NCI-H1048 (cell line): ENCODE data around the gene ATP5ME.
"Not testable (repeated sequence)": the region's sequence is repeated elsewhere in the genome, so short reads cannot be mapped to it uniquely, and the experiment has no call there.

ENCODE experiments used
- DNase-seq: peaks from one replicate; lab custom pipeline; 2025; lab: John Stamatoyannopoulos, UW

The ATP5ME gene

DNA sequence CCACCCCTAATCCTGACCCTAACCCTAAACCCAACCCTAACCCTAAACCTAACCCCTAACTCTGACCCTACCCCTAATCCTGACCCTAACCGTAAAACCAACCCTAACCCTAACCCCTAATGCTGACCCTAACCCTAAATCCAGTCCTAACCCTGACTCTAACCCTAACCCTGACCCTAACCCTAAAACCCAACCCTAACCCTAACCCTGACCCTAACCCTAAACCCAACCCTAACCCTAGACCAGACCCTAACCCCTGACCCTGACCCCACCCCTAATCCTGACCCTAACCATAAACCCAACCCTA lies 30.8 kb upstream of the ATP5ME start:
- no peak for DNase-seq

DNA sequence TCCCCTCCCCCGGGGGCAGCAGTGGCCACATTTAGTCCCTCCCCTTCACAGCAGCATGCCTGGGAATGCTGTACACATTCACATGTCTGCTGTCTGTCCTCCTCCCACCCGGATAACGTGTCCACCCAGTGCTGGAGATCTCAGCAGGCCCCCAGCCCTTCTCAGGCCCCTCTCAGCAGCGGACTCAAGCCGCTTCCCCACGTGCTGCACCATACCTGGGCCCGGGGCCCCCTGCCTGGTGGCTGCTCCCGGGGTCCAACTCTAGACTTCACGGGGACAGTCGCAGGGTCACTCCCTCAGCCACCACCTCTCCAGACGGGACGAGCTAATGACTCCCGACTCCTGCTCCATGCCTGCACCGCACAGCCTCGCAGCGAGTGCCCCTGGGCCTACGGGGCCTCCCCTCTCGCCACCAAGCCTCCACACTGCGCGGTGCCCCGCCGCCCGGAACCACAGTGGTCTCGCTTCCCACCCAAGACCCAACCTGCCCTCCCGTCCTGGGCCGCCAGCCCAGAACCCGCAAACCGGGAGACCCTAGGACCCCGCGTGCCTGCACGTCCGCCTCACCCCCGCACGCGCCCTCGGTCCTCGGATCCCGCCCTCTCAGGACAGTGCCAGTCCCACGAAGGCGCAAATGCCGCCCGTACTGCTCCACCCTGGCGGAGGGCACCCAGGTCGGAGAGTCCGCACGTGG lies 30.3 kb upstream of the ATP5ME start:
- no peak for DNase-seq

DNA sequence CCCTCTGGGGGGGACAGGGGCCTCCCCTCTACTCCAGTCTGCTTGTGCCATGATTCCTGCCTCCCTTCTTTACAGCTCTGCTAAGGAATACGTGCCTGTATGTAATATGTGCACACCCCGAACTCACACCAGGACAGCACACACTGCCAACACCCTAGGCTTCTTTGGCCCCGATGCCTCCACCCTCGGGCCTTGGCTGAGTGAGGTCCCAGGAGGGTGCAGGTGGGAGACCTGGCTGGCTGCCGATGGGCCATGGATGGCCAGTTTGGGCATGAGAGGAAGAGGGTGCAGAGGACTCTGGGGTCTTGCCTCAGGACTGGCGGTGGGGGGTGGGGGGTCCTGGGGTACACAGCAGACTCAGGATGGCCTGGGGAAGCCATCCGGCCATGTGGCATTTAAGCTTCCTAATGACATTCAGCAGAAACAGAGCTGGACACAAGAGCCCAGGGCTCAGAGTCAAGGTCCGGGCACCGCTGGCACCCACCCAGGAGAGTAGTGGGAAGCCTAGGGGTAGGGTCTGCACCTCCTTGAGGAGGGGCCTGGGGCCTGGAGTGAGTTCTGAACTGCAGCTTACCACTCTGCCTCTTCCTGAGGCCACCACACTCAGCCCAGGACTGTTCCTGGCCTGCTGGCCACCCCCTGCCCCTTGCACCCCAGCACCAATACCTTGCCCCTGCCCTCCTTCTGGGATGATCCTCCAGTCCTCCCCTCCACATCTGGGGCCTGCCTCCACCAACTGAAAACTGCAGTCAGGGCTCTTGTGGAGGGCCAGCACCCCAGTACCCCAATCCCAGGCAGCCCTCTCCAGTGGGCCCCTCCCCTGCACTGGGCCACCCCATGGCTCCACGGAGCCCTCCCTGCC lies 29.5 kb upstream of the ATP5ME start:
- no peak for DNase-seq

DNA sequence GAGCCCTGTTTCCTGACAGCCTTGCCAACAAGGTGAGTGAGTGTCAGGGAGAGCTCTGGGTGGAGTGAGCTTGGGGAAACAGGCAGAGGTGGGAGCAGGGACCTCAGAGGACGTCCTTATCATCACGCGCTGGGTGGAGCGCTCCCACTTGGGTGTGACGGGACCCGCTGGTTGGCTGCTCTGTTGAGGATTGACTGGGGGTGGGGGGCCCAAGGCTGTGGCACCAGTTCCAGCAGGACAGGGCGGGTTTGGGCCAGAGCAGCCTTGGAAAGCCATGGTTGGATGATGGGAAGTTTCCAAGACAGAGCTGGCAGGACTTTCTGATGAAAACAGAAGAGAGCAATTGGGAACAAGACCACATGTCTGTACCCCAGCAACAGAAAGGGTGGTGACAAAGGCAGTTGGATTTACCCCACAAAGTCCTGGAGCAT lies 28.6 kb upstream of the ATP5ME start:
- no peak for DNase-seq

DNA sequence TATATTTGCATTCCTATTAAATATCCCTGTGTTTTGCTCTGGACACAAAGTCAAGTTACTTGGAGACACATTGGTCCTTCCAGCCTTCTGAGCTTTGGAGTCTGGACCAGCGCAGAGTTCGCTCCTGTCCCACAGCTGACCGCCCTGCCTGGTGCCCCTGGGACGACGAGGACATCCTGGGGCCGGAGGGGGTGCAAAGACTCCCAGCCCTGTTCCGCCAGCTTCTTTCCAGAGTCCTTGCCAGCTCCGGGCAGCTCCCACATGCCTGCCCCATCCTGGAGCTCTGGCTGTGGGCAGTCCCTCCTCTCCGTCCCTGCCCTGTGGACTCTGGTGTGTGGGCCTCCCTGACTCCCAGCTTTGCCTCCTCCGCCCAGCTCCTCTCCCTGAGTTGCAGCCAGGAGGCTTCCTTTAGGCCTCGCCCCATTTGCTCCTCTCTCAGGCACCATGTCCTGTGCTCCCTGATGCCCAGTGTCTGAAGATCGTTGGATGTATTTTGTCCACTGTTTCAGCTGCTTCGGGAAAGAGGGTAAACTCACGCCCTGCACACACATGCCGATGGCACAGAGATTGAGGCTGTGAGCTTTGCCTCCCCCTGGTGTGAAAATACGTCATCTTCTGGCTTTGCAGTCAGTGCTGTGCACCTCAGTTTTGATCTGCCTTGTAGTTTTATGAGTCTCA lies 26.6 kb upstream of the ATP5ME start:
- no peak for DNase-seq

DNA sequence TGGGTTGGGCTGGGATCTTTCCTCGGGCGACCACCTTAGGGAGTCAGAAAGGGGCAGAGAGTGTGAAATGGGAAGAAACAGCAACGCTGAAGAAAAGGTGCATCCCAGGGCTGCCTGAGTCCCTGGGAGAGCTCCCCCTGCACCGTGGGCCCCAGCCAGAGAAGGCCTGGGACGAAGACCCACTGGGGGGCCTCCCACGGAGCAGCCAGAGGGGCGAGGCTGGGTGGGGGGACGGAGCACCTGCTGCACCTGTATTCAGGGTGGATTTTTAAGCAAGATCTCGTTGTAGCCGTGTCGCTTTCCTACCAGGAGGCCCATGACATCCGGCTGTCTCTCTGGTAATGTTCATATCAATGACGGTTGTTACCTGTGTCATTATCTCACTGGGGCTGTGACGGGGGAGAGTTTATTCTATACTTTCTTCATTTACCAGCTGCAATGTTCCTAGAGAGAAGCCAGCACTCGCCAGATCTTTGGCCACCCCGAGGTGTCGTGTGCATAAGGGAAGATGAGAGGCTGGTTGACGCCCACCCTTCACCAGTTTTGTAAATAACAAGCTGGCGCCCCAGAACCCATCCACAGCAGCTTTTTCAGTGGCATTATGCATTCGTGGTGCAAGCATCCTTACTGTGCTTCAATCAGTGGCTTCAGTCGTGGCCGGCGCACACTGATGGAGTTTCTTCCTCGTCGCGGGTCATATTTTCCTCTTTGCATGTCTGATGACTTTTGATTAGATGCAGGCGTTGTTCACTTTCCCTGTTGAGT lies 25.9 kb upstream of the ATP5ME start:
- no peak for DNase-seq

DNA sequence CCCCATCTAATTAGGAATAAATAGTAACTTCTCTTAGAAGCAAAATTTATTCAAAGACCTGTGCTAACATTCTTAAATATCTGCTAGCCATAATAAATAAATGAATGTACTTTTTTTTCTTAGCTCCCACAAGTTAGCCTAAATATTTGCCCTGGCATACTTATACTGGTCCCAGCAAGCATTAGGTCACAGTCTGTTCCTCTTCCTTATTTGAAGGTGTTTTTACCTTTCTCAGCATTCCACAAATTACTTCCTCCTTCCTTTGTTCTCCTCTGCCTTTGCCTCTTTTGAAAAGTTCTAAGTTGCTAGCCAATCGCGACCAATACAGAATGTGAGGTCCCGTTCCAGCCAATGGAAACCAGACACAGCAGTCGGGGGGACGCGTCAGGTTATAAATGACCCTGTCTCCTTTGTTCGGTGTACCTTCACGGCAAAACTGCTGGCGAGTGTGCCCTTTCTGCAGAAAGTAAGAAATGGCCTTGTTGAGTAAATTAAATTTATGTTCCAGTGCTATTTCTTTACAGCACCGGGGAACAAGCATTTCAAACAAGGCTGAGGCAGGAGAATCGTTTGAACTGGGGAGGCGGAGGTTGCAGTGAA lies 20.4 kb upstream of the ATP5ME start:
- not testable (repeated sequence) for DNase-seq

DNA sequence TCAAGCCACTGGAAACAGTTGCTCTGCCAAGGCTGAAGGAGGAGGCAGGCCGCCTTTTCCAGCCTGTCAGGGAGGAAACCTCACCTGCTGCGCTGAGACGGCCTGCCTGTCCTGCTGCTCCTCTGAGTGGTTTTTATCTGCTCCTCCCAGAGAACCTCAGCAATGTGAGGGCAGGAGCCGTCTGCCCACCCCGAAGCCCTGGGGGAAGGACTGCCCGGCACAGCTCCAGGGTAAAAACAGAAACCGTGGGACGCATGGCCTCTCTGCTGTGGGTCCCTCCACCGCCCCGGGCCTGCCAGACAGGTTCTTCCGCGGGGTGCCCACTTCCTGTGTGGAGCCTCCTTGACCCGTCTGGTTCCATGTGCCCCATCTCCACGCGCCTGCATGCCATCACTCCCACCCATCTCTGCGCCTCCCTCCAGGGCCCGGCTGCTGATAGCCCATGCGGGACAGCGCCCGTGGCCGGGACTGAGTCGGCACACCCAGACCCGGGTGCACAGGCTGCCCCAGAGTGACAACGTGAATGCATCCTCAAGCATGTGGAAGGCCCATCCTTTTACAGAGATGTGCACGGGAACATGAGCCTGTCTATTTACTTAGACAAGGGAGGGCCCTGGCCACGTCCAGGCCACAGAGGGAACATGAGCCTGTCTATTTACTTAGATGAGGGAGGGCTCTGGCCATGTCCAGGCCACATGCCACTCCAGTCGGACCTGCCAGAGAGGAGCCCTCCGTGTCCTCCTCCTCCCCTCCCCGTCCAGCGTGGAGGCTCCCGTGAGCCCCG lies 18.9 kb upstream of the ATP5ME start:
- DNase-seq: no peak

DNA sequence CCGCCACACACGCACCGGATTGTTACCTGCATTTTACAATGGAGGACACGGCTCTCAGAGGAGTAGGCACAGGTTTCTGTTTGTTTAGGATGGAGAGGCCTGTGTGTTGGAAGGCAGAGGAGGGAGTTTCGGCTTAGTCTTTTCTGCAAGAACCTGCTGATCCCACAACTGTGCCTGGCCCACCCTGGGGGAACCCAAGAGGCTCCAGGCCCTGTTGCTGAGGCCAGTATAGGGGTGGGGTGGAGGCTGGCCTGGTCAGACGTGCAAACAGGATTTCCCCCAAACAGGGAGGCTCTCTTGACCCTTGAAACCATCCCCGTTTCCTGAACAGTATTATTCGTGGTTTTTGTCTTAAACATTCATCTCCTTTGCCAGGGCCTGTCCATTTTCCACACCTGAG lies 15.6 kb upstream of the ATP5ME start:
- no peak for DNase-seq

DNA sequence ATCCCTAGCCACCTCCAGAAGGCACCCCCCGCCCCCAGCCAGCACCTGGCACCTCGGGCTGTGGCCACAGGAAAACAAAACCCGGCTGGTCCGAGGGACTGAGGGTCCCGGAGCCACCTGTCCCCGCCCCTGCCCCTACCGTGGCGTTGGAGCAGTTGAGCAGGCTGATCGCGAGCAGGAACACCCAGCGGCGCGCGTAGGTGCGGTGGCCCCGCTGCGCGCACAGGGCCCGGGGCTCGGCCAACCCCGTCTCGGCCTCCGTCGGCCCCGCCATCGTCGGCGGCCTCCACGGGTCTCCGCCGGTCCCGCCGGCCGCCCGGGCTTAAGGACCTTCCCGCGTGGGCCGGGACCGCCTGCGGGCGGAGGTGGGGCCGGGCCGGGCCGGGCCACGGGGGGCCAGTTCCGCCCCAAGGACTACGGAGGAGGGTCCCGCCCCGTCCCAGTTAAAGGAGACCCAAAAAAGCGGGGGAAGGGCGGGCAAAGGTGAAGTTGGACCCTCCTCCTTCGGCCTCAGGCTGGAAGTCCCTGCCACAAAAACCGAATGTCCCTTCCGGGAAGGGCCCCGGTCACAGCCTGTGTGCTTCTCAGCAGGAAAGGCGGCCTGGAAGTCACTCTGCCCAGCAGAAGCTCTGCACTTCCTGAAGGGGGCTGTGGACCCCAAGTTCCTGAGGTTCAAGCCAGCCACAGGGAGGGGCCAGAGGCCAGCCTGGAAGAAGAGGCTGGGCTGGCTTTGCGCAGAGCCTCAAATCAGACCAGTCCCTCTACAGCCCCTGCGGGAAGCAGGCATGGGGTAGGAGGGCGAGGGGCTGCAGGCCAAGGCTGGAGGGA lies 15.0 kb upstream of the ATP5ME start, which contains the start of gene SLC49A3:
Gene SLC49A3, minus strand, starts transcription at position 298 of the 828 bp plus-strand sequence. Its CDS starts 24 bp downstream, at position 274.
- no peak for DNase-seq

DNA sequence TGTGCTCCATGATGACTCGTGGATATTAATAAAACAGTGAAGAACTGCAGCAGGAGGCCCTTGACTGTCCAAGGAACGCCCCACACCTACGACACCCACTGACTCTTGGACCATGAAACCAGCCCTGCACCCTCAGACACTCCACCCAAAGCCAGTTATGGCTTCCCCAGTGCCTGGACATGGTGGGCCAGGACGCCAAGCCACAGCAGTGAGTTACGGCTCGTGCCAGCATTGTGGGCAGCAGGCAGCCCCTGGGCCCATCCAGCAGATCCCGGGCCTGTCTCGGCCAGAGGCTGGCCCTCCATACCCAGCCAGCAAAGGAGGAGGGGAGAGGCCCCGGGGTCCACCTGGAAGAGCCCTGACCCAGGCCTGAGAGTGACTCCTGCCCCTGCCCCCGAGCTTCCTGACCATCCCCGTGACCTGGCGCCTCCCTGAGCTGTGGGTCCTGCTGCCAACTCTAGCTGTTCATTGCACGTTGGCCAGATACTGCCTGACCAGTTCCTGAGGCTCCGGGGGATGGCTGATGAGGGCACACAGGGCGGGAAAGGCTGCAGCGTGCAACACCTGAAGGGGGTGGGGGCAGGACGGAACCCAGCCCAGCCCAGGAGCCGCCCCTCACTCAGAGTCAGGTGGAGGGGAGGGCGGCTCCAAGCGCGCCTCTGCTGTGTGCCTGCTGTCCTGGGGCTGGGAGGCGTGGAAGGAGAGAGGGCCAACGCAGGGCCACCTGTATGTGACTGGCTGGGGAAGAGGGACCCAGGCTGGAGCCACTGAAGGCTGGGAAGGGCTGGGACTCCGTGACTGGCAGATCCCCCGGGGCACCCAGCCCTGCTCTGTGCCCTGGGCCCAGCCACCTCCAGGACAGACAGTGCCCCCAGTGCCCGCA lies 14.1 kb upstream of the ATP5ME start:
- no peak for DNase-seq

DNA sequence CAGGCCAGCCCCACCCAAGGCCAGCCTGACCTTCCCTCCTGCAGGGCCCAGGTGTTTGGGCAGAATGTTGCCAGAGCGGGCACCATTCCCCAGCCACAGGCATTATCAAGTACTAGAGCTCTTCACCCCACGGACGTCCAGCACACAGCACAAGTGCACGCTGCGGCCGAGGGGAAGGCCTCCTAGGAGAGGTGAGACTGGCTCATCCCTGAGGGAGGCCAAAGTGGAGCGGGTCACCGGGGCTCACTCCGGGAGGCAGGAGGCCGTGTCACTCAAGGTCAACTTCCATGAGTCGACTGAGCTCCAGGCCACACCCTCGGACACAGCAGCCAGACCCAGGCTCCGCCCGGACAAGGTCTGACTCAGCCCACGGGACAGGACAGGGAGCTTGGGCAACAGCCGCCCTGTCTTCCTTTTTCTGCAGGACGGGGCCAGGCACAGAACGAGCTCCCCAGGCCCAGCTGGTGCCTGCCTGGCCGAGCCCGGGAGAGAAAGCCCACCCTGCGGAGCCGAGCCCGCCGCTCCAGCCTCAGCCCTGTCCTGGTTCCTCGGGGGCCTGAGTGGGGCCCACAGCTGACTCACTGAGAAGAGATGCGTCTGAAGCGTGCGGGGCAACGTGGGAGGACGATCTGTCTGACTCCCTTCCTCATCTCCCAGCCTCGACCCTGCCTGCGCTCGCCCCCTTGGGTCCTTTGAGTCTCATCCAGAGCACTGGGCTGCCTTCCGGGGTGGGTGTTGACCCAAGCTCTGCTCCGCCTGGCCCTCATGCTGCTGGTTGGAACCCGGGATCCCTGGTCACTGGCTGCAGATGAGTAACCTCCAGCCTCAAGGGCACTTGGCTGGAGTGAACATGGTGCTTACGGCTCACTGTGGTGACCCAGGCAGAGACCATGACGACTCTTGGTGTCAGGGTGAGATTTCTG lies 13.2 kb upstream of the ATP5ME start:
- DNase-seq: no peak

DNA sequence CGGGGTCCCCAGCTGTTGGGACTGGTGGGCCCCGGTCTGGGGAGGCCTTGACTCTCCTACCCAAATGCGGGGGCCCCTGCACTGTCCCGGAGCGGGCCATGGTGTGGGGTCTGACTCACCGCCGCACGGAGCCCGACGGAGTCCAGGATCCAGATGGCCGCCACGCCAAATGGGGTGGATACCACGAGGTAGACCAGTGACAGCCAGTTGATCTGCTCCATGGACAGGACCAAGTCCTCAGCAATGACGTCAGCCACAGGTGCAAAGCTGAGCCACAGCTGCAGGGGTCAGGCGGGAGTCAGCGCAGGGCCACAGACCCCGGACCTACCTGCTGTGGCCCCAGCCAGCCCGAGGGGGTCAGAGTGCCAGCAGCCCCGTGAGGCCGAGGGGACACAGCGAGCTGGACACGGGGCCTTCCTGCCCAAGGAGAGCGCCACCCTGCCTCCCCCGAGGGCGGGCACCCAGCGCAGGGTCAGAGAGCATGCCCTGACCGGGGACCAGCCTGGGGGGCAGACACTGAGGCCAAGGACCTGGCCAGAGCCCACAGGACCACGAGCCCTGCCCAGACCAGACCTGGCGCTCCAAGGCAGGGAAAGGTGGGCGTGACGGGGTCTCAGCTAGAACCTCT lies 12.5 kb upstream of the ATP5ME start:
- no peak for DNase-seq

DNA sequence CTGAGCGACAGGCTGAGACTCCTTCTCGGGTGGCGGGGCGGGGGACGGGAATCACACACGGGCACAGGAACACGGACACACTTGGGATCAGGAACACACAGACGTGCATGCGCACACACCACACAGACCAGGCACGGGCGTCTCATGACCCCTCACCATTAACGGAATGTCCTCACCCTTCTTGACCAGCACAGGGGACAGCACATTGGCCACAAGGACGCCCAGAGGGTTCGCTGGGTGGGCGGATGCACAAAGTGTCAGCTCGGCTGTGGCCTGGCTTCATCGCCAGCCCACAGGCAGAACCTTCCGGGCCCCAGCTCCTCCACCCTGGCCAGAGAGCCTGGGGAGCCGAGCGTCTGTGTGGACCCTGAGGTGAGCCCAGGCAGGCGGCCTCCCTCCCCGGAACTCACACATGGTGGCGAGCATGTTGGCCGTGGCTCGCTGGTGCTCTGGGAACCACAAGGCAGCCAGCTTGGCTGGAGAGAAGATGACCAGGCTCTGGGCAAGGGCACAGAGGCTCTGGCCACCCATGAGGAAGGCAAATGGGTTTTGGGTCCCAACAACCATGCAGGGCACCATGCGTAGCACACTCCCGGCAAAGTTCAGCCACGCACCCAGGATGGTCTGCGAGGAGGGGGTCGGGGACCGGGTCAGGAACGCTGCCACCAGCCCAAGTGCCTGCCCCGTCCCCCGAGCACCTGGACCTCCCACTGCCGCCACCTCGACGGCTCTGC lies 11.8 kb upstream of the ATP5ME start:
- no peak for DNase-seq

DNA sequence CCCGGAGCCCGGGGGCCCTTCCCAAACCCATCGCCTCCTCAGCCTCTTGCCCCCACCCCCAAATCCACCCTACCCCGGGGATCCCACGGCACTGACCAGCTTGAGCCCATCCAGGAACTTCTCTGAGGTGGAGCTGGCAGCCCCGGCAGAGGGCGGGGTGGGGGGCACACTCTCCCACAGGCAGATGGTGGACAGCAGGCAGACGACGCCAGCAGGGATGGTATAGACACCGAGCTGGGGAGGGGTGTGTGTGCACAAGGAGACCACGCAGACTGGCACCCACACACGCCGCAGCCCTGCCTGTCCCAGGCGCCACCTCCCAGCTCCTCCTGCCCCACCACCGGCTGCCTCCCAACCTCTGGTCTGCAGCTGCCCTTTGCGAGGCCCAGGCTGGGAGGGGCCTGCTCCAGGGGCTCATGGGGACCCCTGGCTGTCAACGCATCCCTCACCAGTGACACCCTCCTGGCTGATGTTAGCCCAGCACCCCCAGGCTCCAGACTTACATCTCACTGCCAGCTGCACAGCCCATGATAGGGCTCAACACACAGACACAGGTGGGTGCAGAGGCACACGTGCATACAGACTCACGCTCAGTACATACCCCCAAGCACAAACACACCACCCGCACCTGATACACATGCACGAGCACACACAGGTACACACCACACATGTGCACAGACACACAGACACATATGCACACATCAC lies 10.7 kb upstream of the ATP5ME start:
- DNase-seq: no peak

DNA sequence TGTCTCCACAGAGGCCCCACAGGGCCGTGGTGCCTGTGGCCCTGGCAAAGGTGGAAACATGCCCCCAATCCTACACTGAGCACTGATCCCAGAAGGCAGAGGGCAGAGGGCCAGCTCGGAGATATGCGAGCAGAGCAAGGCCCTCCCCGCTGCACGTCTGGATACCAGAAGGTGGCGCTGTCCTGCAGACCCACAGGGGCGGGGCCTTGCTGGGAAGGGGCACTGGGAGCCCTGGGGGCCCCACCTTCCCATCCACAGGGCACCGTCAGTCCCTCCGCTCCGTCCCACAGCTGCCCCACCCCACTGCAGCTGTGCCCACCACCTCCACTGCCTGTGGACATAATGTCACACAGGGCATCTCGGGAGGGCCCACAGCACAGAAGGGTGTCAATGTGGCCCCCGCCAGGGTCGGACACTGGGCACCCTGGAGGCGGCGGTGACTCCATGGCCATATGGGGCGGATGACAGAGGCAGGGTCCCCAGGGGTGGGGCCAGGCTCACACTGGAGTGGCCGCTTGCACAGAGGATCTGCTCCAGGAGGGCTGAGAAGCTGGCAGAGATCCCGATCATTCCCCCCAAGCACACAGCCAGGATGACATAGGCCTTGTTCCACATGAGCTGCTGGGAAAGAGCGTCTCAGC lies 10.0 kb upstream of the ATP5ME start:
- DNase-seq: no peak
